ENCODE measurements around the gene SLC12A6. TPM values are rescaled to one million over a fixed set of nuclear protein-coding genes. Genes with fewer than 3 reads are reported as not detected.

The SLC12A6 gene
- total and polyA plus RNA-seq, 8 donors, result 25.3 to 47.4 (median 29.7) TPM

DNA sequence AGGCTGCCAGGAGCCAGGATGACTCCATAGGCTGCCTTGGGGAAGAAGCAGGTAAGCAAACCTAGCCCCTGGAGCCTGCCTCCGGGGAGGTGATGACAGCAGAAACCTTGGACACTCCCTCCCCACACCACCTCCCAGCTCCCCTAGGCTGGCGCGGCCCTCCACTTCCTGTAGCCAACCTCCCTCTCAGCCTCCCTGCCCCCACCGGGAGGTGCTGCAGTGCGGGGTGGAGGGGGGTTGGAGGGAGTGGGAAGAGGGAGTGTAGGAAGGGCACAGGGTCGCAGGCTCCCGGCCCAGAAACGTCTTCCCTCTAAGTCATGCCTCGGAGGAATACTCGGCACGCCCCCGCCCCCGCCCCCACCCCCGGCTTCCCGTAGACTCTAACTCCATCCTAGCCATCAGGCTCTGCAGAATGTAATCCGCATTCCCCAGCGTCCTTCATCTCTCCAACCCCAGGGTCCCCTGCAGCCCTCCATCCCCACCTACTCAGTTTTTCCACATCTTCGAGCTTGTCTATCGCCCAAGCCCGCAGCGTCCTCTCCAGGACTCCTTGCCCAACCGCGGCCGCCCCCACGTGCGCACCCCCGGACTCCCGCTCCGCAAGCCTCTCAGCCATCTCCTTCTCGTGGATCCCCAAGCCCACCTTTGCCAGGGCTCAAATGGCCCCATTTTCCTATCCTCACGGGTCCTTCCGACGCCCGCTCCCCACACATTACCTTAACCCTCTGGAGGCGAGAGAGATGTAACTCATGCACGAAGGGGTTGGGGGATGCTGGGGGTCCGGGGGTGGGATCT lies 28.9 kb upstream of the SLC12A6 start:
- intact Hi-C loops (cut with DNase I), result no loop called here
- peaks cover 0 to 4% of the 10 kb centered on the region in 2 donors for H3K36me3 ChIP-seq
- ATAC-seq (peak; percentile 61), DNase-seq (peak in 3 of 4 donors; percentile 55 to 91 (median 78))
- peak overlapping the region; percentile 86 to 87 for H3K4me3 ChIP-seq
- TF ChIP-seq, protein P1, sequence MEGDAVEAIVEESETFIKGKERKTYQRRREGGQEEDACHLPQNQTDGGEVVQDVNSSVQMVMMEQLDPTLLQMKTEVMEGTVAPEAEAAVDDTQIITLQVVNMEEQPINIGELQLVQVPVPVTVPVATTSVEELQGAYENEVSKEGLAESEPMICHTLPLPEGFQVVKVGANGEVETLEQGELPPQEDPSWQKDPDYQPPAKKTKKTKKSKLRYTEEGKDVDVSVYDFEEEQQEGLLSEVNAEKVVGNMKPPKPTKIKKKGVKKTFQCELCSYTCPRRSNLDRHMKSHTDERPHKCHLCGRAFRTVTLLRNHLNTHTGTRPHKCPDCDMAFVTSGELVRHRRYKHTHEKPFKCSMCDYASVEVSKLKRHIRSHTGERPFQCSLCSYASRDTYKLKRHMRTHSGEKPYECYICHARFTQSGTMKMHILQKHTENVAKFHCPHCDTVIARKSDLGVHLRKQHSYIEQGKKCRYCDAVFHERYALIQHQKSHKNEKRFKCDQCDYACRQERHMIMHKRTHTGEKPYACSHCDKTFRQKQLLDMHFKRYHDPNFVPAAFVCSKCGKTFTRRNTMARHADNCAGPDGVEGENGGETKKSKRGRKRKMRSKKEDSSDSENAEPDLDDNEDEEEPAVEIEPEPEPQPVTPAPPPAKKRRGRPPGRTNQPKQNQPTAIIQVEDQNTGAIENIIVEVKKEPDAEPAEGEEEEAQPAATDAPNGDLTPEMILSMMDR (IDR thresholded peaks at IDR 0.05), result no peak
- H3K27ac ChIP-seq, result peak overlapping the region in 1 of 2 donors; percentile 99
- no peaks in the 10 kb centered on the region for H3K9me3 ChIP-seq
- peaks cover 11 to 22% of the 10 kb centered on the region in 2 donors for H3K4me1 ChIP-seq
- H3K27me3 ChIP-seq, result no peaks in the 10 kb centered on the region

DNA sequence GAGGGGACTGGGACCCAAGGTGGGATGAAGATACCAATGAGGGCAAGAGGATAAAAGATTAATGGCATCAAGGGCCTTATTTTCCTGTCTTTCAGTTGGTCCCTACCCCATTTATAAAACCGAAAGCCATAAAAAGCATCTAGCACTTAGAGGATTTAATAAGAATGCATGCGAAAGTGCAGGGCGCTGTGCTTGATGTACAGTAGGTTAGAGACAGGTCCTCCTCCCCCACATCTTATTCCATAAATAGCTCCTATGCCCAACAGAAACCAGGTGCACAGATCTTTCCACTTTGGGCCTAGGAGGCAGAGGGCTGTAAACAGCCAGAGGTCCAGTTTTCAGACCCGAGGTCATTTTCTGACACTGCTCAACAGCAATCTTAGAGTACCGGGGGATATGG lies 28.3 kb upstream of the SLC12A6 start:
- no peaks in the 10 kb centered on the region for H3K9me3 ChIP-seq
- no peak overlapping the region for H3K27ac ChIP-seq
- DNase-seq (no peak), ATAC-seq (no peak)
- intact Hi-C loops (cut with DNase I), result no loop called here
- H3K36me3 ChIP-seq, result peaks cover 0 to 11% of the 10 kb centered on the region in 2 donors
- H3K27me3 ChIP-seq, result no peaks in the 10 kb centered on the region
- TF ChIP-seq, protein P1 (IDR thresholded peaks at IDR 0.05), result no peak
- H3K4me1 ChIP-seq, result peaks cover 11 to 22% of the 10 kb centered on the region in 2 donors
- peak overlapping the region; percentile 86 to 87 for H3K4me3 ChIP-seq

DNA sequence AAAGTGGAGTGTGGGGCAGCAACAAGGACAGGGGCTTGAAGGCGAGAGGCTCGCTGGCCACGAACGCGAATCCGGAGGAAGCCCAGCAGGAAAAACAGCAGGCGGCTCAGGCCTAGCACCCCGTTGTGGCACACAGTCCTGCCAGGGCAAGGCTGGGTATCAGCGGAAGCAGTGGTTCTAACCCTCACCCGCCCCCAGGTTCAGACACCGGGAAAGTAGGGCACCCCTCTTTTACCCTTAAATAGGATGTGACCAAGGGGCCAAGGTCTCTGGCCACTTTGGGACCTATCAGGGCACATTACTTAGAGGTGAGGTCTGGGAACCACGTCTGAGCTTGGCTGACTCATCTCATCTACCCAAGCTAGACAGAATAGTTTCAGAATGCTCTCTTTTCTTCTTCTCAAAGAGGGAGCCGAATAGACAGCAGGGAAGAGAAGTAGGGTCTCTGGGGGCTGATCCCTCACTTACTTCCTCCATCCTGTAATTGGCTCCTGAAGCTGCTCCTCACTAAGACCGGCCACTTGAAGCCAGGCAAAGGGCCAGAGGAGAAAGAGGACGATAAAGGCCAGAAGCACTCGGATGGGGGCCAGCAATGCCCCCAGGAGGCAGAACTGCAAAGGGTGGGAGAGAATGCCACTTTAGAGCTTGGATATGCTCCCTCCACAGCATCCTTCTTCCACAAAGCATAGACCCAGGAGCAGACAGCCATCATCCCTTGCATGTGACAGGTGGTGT lies 27.7 kb upstream of the SLC12A6 start:
- peaks cover 11 to 22% of the 10 kb centered on the region in 2 donors for H3K4me1 ChIP-seq
- DNase-seq (no peak), ATAC-seq (no peak)
- TF ChIP-seq, protein P1 (IDR thresholded peaks at IDR 0.05), result no peak
- intact Hi-C loops (cut with DNase I), result no loop called here
- H3K9me3 ChIP-seq, result no peaks in the 10 kb centered on the region
- peak overlapping the region in 1 of 2 donors; percentile 87 for H3K4me3 ChIP-seq
- H3K36me3 ChIP-seq, result peaks cover 0 to 16% of the 10 kb centered on the region in 2 donors
- no peaks in the 10 kb centered on the region for H3K27me3 ChIP-seq
- no peak overlapping the region for H3K27ac ChIP-seq

DNA sequence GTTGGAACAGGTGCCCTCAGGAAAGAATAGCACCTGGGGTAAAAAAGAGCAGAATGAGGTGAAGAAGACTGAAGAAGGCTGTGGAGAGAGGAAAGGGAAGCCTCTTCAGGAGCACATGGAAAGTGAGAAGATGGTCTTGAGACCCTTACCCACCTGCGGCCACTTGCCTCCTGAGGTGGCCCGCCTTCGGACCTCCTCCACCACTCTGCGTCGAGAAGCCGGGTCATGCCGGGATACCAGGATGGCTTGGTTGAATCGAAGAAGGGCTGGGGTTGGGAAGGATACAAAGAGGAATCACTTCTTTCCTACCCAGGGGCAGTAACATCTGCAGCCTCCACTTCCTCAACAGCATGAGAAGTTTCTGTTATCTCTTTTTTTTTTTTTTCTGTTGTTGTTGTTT lies 26.5 kb upstream of the SLC12A6 start:
- Histone ChIP-seq H3K9me3 (no peaks in the 10 kb centered on the region), H3K4me3 (no peak overlapping the region), H3K27me3 (no peaks in the 10 kb centered on the region), H3K27ac (no peak overlapping the region), H3K36me3 (peaks cover 0 to 29% of the 10 kb centered on the region in 2 donors), H3K4me1 (peaks cover 11 to 22% of the 10 kb centered on the region in 2 donors)
- DNase-seq (no peak), ATAC-seq (no peak)
- TF ChIP-seq, protein P1 (IDR thresholded peaks at IDR 0.05), result no peak
- intact Hi-C loops (cut with DNase I), result no loop called here

All from left lung (tissue), 10 donors.